Measurements from ENCODE around the gene HOMER2.
"Not testable (repeated sequence)": the region's sequence is repeated elsewhere in the genome, so short reads cannot be mapped to it uniquely, and the experiment has no call there.

Gene HOMER2

GRCh38 chr15:82952158-82953081 lies at the start of gene HOMER2:
Gene HOMER2, minus strand, starts transcription at chr15:82952720. Its CDS starts 185 bp downstream, at chr15:82952535.
- DNase-seq, result no peak

- DNase-seq, result not testable (repeated sequence)
Measured at GRCh38 chr15:83000672-83001031, 48.1 kb upstream of the HOMER2 start.

- no peak for DNase-seq
Measured at GRCh38 chr15:82999905-83000671, 47.6 kb upstream of the HOMER2 start.

GRCh38 chr15:82999426-82999825 lies 46.9 kb upstream of the HOMER2 start:
- no peak for DNase-seq

- DNase-seq, result no peak
Measured at GRCh38 chr15:82995938-82996337, 43.4 kb upstream of the HOMER2 start.

GRCh38 chr15:82995076-82995475 lies 42.6 kb upstream of the HOMER2 start:
- DNase-seq, result no peak

- DNase-seq, result no peak
Measured at GRCh38 chr15:82993144-82993543, 40.6 kb upstream of the HOMER2 start.

GRCh38 chr15:82992436-82992998 lies 40.0 kb upstream of the HOMER2 start:
- DNase-seq, result no peak

- no peak for DNase-seq
Measured at GRCh38 chr15:82986442-82986780, 33.9 kb upstream of the HOMER2 start.

GRCh38 chr15:82985688-82986441 lies 33.3 kb upstream of the HOMER2 start, which contains the start of gene RAMAC:
Gene RAMAC, plus strand, starts transcription at chr15:82986210. Its CDS starts 2,809 bp downstream, at chr15:82989019.
- peak; percentile 87 for DNase-seq

GRCh38 chr15:82980981-82981380 lies 28.5 kb upstream of the HOMER2 start:
- no peak for DNase-seq

- no peak for DNase-seq
Measured at GRCh38 chr15:82979726-82980125, 27.2 kb upstream of the HOMER2 start.

GRCh38 chr15:82978438-82978837 lies 25.9 kb upstream of the HOMER2 start:
- no peak for DNase-seq

- no peak for DNase-seq
Measured at GRCh38 chr15:82977076-82977475, 24.6 kb upstream of the HOMER2 start.

- DNase-seq, result no peak
Measured at GRCh38 chr15:82972990-82973389, 20.5 kb upstream of the HOMER2 start.

GRCh38 chr15:82971218-82971984 lies 18.9 kb upstream of the HOMER2 start:
- DNase-seq, result no peak

- DNase-seq, result no peak
Measured at GRCh38 chr15:82970696-82971095, 18.2 kb upstream of the HOMER2 start.

- DNase-seq, result no peak
Measured at GRCh38 chr15:82970078-82970686, 17.7 kb upstream of the HOMER2 start.

- no peak for DNase-seq
Measured at GRCh38 chr15:82969353-82969752, 16.8 kb upstream of the HOMER2 start.

- DNase-seq, result no peak
Measured at GRCh38 chr15:82968066-82968465, 15.5 kb upstream of the HOMER2 start.

GRCh38 chr15:82966671-82967071 lies 14.2 kb upstream of the HOMER2 start:
- DNase-seq, result no peak

- DNase-seq, result no peak
Measured at GRCh38 chr15:82964890-82965289, 12.4 kb upstream of the HOMER2 start.
